Ishikawa (cell line): ENCODE data around the gene SPA17.

Source experiments
- CEBPB ChIP-seq: IDR thresholded peaks from 2 replicates; pipeline ENCODE4 v1.6.1; 2012
- CREB1 ChIP-seq: IDR thresholded peaks from 2 replicates; pipeline ENCODE4 v1.6.1; 2012; ENCODE audit warnings: low read depth
- EGR1 ChIP-seq: IDR thresholded peaks from 2 replicates; pipeline ENCODE4 v1.6.1; 2012
- EP300 ChIP-seq: IDR thresholded peaks from 2 replicates; pipeline ENCODE4 v1.6.1; 2012; ENCODE audit warnings: borderline replicate concordance
- FOXM1 ChIP-seq: IDR thresholded peaks from 2 replicates; pipeline ENCODE4 v1.6.1; 2012; ENCODE audit warnings: low read depth, borderline replicate concordance
- NFIC ChIP-seq: IDR thresholded peaks from 2 replicates; pipeline ENCODE4 v1.6.1; 2012
- RAD21 ChIP-seq: IDR thresholded peaks from 2 replicates; pipeline ENCODE4 v1.6.1; 2012; ENCODE audit warnings: low read depth
- TAF1 ChIP-seq: IDR thresholded peaks from 2 replicates; pipeline ENCODE4 v1.6.1; 2012; ENCODE audit warnings: low read depth, mild to moderate bottlenecking
- TCF12 ChIP-seq: IDR thresholded peaks from 2 replicates; pipeline ENCODE4 v1.6.1; 2012; ENCODE audit warnings: low read depth
- YY1 ChIP-seq: IDR thresholded peaks from 2 replicates; pipeline ENCODE4 v1.6.1; 2012; ENCODE audit warnings: low read depth
- ZBTB7A ChIP-seq: IDR thresholded peaks from 2 replicates; pipeline ENCODE4 v1.6.1; 2012; ENCODE audit warnings: low read depth
- TF ChIP-seq, protein P1 (sequence below): IDR thresholded peaks from 2 replicates; pipeline ENCODE4 v1.6.1; 2012; ENCODE audit warnings: low read depth, mild to moderate bottlenecking
- TF ChIP-seq, protein P2 (sequence below): IDR thresholded peaks from 2 replicates; pipeline ENCODE4 v1.6.1; 2012

DNA sequence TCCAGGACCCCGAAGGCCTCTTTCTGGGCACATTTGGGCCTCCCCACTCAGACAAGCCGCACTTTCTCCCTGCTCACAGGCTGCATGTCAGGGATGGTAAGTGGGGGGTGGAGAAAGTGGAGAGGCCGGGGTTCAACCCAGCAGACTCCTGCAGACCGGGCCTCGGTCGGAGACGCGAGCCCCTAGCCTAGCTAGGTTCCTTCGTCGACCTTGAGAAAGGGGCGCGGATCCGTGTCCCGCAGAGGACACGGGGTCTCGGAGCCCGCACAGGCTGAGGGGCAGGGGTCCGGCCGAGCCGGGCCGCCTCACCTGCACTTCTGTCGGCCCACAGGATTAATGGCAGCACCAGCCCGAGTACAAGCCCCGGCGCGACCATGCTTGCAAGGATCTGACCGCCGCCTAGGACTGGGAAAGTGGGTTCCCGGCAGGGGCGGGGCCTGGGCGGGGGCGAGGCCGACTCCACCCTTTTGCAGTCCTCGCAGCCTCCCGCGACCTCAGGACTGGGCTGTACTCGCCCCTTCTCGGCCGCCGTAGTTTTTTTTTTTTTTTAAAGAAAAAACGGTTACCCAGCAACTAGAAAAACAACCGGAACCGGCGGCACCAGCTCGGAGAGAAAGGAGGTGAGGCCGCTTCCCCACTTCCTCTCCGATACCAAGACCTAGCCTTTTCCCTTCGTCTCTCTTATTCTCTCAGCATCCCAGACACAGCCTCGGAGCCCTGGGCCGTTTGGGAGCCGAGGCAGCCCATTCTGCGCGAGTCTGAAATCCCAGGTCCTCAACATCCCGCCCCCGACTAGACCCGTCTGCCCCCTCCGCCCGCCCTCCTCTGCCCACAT, at the start of gene SPA17, which contains the start of gene SIAE:
- TF ChIP-seq RAD21 (no peak), CEBPB (no peak), YY1 (no peak), TAF1 (peak; percentile 87), EP300 (0 out of 2 replicates have a peak, but pooled peaks have one; percentile 9), FOXM1 (peak; percentile 48; the same call in 1 of the 2 replicates), ZBTB7A (peak; percentile 33; the same call in 1 of the 2 replicates), CREB1 (no peak), TCF12 (peak; percentile 54; the same call in 1 of the 2 replicates), EGR1 (no peak), NFIC (no peak)
- TF ChIP-seq, protein P1, sequence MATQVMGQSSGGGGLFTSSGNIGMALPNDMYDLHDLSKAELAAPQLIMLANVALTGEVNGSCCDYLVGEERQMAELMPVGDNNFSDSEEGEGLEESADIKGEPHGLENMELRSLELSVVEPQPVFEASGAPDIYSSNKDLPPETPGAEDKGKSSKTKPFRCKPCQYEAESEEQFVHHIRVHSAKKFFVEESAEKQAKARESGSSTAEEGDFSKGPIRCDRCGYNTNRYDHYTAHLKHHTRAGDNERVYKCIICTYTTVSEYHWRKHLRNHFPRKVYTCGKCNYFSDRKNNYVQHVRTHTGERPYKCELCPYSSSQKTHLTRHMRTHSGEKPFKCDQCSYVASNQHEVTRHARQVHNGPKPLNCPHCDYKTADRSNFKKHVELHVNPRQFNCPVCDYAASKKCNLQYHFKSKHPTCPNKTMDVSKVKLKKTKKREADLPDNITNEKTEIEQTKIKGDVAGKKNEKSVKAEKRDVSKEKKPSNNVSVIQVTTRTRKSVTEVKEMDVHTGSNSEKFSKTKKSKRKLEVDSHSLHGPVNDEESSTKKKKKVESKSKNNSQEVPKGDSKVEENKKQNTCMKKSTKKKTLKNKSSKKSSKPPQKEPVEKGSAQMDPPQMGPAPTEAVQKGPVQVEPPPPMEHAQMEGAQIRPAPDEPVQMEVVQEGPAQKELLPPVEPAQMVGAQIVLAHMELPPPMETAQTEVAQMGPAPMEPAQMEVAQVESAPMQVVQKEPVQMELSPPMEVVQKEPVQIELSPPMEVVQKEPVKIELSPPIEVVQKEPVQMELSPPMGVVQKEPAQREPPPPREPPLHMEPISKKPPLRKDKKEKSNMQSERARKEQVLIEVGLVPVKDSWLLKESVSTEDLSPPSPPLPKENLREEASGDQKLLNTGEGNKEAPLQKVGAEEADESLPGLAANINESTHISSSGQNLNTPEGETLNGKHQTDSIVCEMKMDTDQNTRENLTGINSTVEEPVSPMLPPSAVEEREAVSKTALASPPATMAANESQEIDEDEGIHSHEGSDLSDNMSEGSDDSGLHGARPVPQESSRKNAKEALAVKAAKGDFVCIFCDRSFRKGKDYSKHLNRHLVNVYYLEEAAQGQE: no peak
- TF ChIP-seq, protein P2, sequence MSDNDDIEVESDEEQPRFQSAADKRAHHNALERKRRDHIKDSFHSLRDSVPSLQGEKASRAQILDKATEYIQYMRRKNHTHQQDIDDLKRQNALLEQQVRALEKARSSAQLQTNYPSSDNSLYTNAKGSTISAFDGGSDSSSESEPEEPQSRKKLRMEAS: peak; percentile 60
